Activated naive CD8-positive, alpha-beta T cell treated with anti-CD3 and anti-CD28 coated beads, Interleukin-2, amount 50 U/mL, for 16 hours (primary cell): ENCODE data around the gene XAF1.
"Not testable (repeated sequence)": the region's sequence is repeated elsewhere in the genome, so short reads cannot be mapped to it uniquely, and the experiment has no call there.

Experiments used
- DNase-seq: peaks from one replicate; pipeline ENCODE4 v3.0.0-alpha.2; 2020; ENCODE audit warnings: low read depth, low spot score

XAF1 gene

DNA sequence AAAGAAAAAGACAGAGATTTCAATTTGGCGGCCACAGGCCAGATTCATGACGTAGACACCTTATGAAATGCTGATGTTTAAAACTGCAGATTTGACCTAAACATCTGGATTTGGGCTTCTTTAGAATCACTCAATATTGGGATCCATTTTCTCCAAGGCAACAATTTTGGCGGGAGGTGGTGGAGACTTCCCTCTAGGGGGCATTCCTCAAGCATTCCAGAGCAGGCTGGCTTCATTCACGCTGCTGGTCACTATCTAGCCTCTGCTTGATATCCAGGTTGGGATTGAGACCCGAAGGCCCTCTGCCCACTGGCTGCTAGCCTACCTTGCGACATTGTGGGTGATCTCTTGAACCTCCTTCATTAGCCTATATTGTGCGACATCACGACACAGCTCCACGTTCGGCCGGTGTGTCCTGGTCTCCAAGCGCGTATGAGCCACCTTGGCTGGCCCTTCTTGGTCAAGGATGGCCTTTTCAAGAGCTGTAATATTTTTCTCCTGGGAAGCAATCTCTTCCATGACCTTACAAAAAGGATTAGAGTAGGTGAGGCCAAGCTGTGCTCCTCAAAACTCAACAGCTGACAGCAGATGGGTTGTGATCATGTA lies 44.7 kb downstream of the XAF1 start:
- no peak for DNase-seq

DNA sequence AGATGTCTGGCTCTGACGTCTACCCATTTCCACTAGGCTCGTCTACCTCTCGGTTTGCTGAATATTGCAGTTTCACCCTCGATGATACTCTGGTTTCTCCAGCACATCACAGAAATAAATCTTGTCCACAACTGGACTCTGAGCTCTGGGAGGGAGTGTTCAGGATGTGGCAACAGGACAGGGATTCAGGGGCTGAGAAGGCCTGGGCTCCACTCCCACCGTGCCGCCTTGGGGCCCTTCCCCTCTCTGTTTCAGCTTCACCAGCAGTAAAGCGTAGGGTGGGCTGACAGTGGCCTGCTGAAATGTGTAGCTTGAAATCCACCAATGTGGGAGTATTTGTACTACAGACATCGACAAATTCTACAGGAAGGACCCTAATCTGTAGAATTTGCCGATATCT lies 55.7 kb downstream of the XAF1 start:
- no peak for DNase-seq

DNA sequence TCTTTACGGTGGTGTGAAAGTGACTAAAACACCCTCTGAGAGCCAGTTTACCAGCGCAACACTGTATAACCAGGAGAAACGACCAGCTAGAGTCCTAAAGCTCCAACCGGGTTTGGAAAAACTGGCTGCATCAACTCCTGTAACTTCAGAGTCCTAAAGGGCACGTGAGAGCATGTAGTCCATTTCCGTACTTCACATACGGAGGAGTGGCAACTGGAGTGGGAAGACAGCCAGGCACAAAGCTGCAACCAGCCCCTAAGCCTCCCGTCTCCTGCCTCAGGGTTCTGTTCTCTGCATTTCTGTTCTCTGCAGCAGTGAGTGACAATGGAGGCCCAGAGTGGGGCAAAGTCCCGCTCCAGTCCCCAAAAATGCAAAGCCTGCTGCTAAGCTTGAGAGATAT lies 56.4 kb downstream of the XAF1 start:
- no peak for DNase-seq

DNA sequence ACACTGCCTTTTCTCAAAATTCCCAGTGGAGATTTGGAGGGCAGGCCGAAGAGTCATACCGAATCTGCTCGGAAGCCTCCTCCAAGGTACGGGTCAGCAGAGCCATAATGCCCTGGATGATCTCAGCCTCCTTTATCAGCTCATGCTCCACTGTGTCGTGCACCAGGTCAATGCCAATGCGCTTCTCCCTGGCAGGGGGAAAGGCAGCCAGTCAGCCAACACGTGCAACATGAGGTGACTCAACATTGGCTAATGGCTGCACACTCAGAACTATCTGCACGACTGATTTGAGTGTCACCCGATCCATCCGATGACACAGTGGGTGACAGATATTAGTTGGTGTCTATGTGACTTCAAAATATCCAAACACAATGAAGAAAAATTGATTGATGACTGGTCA lies 59.9 kb downstream of the XAF1 start:
- no peak for DNase-seq

DNA sequence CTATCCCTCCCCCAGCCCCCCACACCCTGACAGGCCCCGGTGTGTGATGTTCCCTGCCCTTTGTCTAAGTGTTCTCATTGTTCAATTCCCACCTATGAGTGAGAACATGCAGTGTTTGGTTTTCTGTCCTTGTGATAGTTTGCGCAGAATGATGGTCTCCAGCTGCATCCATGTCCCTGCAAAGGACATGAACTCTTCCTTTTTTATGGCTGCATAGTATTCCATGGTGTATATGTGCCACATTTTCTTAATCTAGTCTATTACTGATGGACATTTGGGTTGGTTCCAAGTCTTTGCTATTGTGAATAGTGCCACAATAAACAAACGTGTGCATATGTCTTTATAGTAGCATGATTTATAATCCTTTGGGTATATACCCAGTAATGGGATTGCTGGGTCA lies 60.5 kb downstream of the XAF1 start:
- DNase-seq: not testable (repeated sequence)

DNA sequence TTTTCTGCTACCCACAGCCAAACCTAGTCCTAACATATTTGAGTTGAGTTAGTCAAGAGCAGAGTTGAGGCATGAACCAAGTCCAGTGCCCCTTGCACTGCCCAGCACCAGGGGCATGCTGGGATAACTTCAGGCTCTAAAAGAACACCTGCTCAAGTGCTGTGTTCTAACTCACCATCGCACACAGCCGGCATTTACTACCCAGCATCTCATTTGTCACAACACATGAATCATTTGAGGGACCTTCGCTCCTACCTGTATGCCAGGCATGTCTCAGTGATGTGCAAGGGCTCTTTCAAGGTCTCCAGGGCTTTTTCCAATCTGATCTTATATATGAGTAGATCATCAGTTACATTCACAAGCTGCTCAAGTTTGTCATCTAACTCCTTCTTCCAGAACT lies 63.1 kb downstream of the XAF1 start:
- DNase-seq: no peak

DNA sequence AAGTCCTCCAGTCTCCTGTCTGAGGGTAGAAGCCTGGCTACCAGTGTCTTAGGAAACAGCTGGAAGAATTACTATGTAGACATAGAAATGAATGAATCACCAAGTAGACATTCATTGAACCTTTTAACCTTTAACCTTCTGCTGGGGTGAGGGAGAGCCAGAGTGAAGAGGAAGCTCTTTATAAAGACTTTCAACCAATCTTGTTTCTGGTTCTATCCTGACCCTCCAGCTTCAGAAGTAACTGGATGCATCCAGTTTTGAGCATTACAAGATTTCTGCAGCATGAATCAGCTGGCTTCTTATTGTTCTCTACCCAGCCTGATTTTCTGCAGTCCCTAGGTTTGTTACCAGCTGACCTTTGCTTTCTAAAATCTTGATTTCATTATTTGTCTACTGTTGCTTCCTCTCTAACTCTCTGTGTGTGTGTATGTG lies 67.2 kb downstream of the XAF1 start:
- DNase-seq: no peak
